Endodermal cell (in vitro differentiated cells): ENCODE data around the gene LCN9. TPM values are rescaled to one million over a fixed set of nuclear protein-coding genes. Genes with fewer than 3 reads are reported as not detected.

Experiments used
- DNase-seq: peaks from one replicate; pipeline ENCODE4 v3.0.0-alpha.2; 2017
- H3K27ac ChIP-seq: 2 replicates; pipeline ENCODE4 v1.5.1; 2013; ENCODE audit warnings: mild to moderate bottlenecking, low read depth, low read length, moderate library complexity
- H3K27me3 ChIP-seq: 2 replicates; pipeline ENCODE4 v1.6.1; 2013; ENCODE audit warnings: mild to moderate bottlenecking, low read length, moderate library complexity; ENCODE audit not compliant: insufficient read depth, control insufficient read depth, poor library complexity, severe bottlenecking
- H3K36me3 ChIP-seq: 2 replicates; pipeline ENCODE4 v1.7.0; 2013; ENCODE audit warnings: mild to moderate bottlenecking, low read length, moderate library complexity; ENCODE audit not compliant: control insufficient read depth, insufficient read depth
- H3K4me1 ChIP-seq: one replicate; pipeline ENCODE4 v1.7.0; 2013; ENCODE audit warnings: low read length; ENCODE audit not compliant: control insufficient read depth, insufficient read depth
- H3K4me3 ChIP-seq: 2 replicates; pipeline ENCODE4 v1.5.1; 2013; ENCODE audit warnings: mild to moderate bottlenecking, low read length, moderate library complexity
- H3K9ac ChIP-seq: 2 replicates; pipeline ENCODE4 v1.6.1; 2013; ENCODE audit warnings: mild to moderate bottlenecking, low read length, moderate library complexity; ENCODE audit not compliant: poor library complexity, severe bottlenecking; ENCODE audit errors: extremely low read depth
- H3K9me3 ChIP-seq: 2 replicates; pipeline ENCODE4 v1.6.1; 2013; ENCODE audit warnings: mild to moderate bottlenecking, low read length, moderate library complexity; ENCODE audit not compliant: control insufficient read depth
- H3K27ac Mint-ChIP-seq: 2 replicates; pipeline ENCODE4 v1.8.0; 2020; ENCODE audit warnings: mixed read lengths
- H3K27me3 Mint-ChIP-seq: 2 replicates; pipeline ENCODE4 v1.8.0; 2021; ENCODE audit warnings: mild to moderate bottlenecking, mixed read lengths; ENCODE audit not compliant: insufficient read depth
- H3K36me3 Mint-ChIP-seq: 2 replicates; pipeline ENCODE4 v1.8.0; 2020; ENCODE audit warnings: low read depth, mixed read lengths
- H3K4me1 Mint-ChIP-seq: 2 replicates; pipeline ENCODE4 v1.8.0; 2020; ENCODE audit warnings: mixed read lengths
- H3K4me3 Mint-ChIP-seq: 2 replicates; pipeline ENCODE4 v1.8.0; 2020; ENCODE audit warnings: mild to moderate bottlenecking, moderate library complexity, mixed read lengths
- H3K9me3 Mint-ChIP-seq: 2 replicates; pipeline ENCODE4 v1.8.0; 2020; ENCODE audit warnings: mild to moderate bottlenecking, mixed read lengths
- WGBS, 2 experiments: methylation state at CpG; one replicate each; pipeline versions ENCODE4 v1.1.5 to v1.1.7; 2013; ENCODE audit warnings: missing lambda C conversion rate in 2 of 2, mixed read lengths in 1 of 2; ENCODE audit not compliant: insufficient coverage in 1 of 2, insufficient read length in 1 of 2; 5-methylcytosine and 5-hydroxymethylcytosine counted together
- total RNA-seq, 2 donors: library from RNA; stranded (reverse); fragmentation: NEBNext Ultra II Directional in 1 of 2; extraction: Animal tissue kit (Norgen Biotek cat#: 25700) in 1 of 2; gene quantifications; 2 replicates in 1 of 2; 3 replicates in 1 of 2; pipeline ENCODE4 v1.2.1, GENCODE V29; 2021
- TF ChIP-seq, protein P1 (sequence below): fragments of 200-600 bp; sonication (generic); conservative IDR thresholded peaks from 2 replicates; pipeline ENCODE4 v1.5.0; 2021; ENCODE audit warnings: antibody characterized with exemption, mild to moderate bottlenecking

LCN9 gene
- total RNA-seq, 2 donors from 2014 or later = 0.46 to 10.7 TPM

DNA sequence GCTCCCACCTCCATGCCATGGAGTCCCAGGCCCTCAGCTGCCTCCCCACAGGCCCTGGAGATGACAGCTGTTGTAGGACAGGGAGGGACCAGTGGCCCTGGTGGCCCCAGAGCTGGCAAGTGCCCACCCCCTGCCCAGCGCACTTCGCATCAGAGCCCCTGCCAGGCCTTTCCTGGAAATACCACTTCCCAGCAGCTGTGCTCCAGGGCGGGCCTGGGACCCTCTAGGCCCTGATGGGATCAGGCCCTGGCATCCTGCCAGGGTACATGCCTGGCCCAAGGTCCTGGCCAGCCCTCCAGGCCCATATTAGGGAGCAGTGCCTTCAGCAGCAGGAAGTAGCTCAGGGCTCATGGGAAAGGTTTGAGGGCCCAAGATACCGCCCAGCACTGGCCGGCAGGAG lies 41.4 kb downstream of the LCN9 start:
- Mint-ChIP-seq H3K36me3 (no peaks in the 10 kb centered on the region), H3K27ac (no peak overlapping the region), H3K27me3 (peaks cover 10% of the 10 kb centered on the region), H3K9me3 (no peaks in the 10 kb centered on the region), H3K4me3 (no peak overlapping the region), H3K4me1 (no peaks in the 10 kb centered on the region)
- Histone ChIP-seq H3K27ac (no peak overlapping the region), H3K27me3 (peaks cover 14% of the 10 kb centered on the region), H3K4me3 (no peak overlapping the region), H3K4me1 (no peaks in the 10 kb centered on the region), H3K36me3 (no peaks in the 10 kb centered on the region), H3K9me3 (no peaks in the 10 kb centered on the region), H3K9ac (no peak overlapping the region)
- 92 to 100% methylated on average over 3 to 5 of the region's 5 CpGs for WGBS, 2 experiments
- no peak for DNase-seq
- TF ChIP-seq, protein P1, sequence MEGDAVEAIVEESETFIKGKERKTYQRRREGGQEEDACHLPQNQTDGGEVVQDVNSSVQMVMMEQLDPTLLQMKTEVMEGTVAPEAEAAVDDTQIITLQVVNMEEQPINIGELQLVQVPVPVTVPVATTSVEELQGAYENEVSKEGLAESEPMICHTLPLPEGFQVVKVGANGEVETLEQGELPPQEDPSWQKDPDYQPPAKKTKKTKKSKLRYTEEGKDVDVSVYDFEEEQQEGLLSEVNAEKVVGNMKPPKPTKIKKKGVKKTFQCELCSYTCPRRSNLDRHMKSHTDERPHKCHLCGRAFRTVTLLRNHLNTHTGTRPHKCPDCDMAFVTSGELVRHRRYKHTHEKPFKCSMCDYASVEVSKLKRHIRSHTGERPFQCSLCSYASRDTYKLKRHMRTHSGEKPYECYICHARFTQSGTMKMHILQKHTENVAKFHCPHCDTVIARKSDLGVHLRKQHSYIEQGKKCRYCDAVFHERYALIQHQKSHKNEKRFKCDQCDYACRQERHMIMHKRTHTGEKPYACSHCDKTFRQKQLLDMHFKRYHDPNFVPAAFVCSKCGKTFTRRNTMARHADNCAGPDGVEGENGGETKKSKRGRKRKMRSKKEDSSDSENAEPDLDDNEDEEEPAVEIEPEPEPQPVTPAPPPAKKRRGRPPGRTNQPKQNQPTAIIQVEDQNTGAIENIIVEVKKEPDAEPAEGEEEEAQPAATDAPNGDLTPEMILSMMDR = no peak

DNA sequence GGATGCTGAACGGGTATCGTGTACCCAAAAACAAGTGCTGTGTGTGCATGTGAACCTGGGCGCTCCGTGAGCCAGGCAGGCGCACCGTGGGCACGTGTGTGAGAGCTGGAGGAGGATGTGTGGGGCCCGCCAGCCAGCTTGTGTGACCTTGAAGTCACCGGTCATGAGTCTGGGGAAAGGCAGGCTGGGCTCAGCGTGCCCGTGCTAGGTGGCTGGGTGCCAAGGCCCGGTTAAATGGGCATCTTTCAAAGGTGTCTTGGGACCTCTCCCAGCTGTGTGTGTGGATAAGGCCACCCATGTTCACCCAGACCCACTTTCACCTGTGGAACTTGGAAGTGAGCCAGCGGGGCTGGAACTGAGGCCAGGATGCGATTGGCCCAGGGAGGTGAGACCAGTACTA lies 42.3 kb downstream of the LCN9 start:
- H3K27ac ChIP-seq = no peak overlapping the region
- H3K4me1 ChIP-seq = no peaks in the 10 kb centered on the region
- DNase-seq = no peak
- H3K9ac ChIP-seq = no peak overlapping the region
- 92% methylated on average over 12 to 14 of the region's 14 CpGs for WGBS, 2 experiments
- TF ChIP-seq, protein P1 = no peak
- H3K36me3 ChIP-seq = no peaks in the 10 kb centered on the region
- peaks cover 10% of the 10 kb centered on the region for H3K27me3 Mint-ChIP-seq
- H3K4me3 ChIP-seq = no peak overlapping the region
- H3K36me3 Mint-ChIP-seq = no peaks in the 10 kb centered on the region
- no peaks in the 10 kb centered on the region for H3K4me1 Mint-ChIP-seq
- no peak overlapping the region for H3K4me3 Mint-ChIP-seq
- H3K9me3 ChIP-seq = no peaks in the 10 kb centered on the region
- no peaks in the 10 kb centered on the region for H3K9me3 Mint-ChIP-seq
- H3K27ac Mint-ChIP-seq = no peak overlapping the region
- peaks cover 14% of the 10 kb centered on the region for H3K27me3 ChIP-seq

DNA sequence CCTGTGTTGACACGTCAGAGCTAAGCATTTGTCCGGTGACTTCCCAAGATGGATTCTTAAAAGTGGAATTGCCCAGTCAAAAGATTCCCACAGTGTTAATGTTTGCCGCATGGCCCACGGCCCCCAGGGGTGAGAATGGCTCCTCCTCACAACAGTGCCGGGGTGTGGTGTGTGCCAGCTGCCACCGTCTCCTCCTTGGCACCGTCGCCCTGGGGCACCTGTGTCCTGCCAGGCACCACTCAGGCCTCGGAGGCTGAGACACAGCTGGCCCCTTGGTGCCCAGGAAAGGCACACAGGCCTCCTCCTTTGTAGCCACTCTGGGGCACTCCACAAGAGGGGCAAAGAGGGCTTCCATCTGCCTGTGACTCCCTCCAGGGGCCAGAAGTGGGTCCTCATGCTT lies 43.2 kb downstream of the LCN9 start:
- H3K27ac Mint-ChIP-seq = no peak overlapping the region
- H3K4me1 Mint-ChIP-seq = no peaks in the 10 kb centered on the region
- Histone ChIP-seq H3K27me3 (peaks cover 14% of the 10 kb centered on the region), H3K9ac (no peak overlapping the region), H3K4me3 (no peak overlapping the region), H3K27ac (no peak overlapping the region), H3K9me3 (no peaks in the 10 kb centered on the region), H3K36me3 (no peaks in the 10 kb centered on the region), H3K4me1 (no peaks in the 10 kb centered on the region)
- WGBS, 2 experiments = 89 to 93% methylated on average over 5 to 9 of the region's 9 CpGs
- DNase-seq = no peak
- H3K36me3 Mint-ChIP-seq = no peaks in the 10 kb centered on the region
- TF ChIP-seq, protein P1 = no peak
- H3K27me3 Mint-ChIP-seq = peaks cover 10% of the 10 kb centered on the region
- H3K9me3 Mint-ChIP-seq = no peaks in the 10 kb centered on the region
- no peak overlapping the region for H3K4me3 Mint-ChIP-seq
